ENCODE results near the gene PEX6. TPM values are rescaled to one million over a fixed set of nuclear protein-coding genes. Genes with fewer than 3 reads are reported as not detected.

The PEX6 gene
- total RNA-seq, 2 experiments from 2014 or later: 23.8 to 24.7 TPM

DNA sequence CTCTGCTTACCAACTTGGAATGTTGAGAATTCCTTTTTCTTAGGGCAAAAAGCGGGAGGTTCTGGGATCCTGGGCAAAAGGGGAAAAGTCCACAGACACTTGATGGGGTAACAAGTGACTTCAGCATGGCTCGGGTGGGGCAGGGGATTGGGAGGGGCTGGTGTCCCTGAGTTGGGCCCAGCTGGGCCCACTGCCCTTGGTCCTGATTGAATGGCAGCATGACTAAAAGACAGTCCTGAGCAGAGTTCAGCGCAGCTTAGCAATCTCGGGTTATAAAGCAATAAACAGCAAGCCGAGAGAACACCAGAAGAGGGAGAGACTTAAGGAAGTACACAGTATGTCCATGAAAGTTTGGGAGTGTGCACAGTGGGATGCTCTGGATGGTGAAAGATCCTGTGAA is 10.9 kb upstream of the PEX6 start:
- TF ChIP-seq, protein P1, sequence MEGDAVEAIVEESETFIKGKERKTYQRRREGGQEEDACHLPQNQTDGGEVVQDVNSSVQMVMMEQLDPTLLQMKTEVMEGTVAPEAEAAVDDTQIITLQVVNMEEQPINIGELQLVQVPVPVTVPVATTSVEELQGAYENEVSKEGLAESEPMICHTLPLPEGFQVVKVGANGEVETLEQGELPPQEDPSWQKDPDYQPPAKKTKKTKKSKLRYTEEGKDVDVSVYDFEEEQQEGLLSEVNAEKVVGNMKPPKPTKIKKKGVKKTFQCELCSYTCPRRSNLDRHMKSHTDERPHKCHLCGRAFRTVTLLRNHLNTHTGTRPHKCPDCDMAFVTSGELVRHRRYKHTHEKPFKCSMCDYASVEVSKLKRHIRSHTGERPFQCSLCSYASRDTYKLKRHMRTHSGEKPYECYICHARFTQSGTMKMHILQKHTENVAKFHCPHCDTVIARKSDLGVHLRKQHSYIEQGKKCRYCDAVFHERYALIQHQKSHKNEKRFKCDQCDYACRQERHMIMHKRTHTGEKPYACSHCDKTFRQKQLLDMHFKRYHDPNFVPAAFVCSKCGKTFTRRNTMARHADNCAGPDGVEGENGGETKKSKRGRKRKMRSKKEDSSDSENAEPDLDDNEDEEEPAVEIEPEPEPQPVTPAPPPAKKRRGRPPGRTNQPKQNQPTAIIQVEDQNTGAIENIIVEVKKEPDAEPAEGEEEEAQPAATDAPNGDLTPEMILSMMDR (conservative IDR thresholded peaks at IDR 0.05; ENCODE audit: low read length): no peak
- no peak for TF ChIP-seq EZH2phosphoT487 (IDR thresholded peaks at IDR 0.05; ENCODE audit: borderline replicate concordance, low read depth, low read length)
- H3K4me3 ChIP-seq (ENCODE audit: low read depth, low read length, poor library complexity, severe bottlenecking): no peak overlapping the region
- H4K20me1 ChIP-seq (ENCODE audit: insufficient read depth, low read length): no peaks in the 10 kb centered on the region
- no peak overlapping the region for H3K4me2 ChIP-seq (ENCODE audit: low read length)
- H3K9me3 ChIP-seq (ENCODE audit: low read length): no peaks in the 10 kb centered on the region
- intact Hi-C loops (cut with micrococcal nuclease; ENCODE audit: unreplicated experiment): no loop called here
- H3K79me2 ChIP-seq (ENCODE audit: insufficient read depth, low read depth, low read length): peaks cover 7% of the 10 kb centered on the region; the same call in 1 of the 2 replicates
- no peak for DNase-seq (ENCODE audit: low spot score)
- no peak overlapping the region for H2AFZ ChIP-seq (ENCODE audit: low read length)
- CTCF ChIA-PET (ENCODE audit: unreplicated experiment): no interaction called here
- H3K9me2 ChIP-seq (ENCODE audit: insufficient read depth, low read length): no peaks in the 10 kb centered on the region
- peaks cover 20% of the 10 kb centered on the region; the same call in 1 of the 2 replicates for H3K36me3 ChIP-seq (ENCODE audit: insufficient read depth, low read length)
- no TSS peak for BruUV-seq (replicated peaks)
- peaks cover 10% of the 10 kb centered on the region for H3K4me1 ChIP-seq (ENCODE audit: insufficient read depth, low read length, poor library complexity, severe bottlenecking)
- no peak overlapping the region for H3K27ac ChIP-seq (ENCODE audit: low read depth, low read length, poor library complexity, severe bottlenecking)
- POLR2A ChIA-PET: interaction anchor here (0.7 kb wide), 1 partner anchor 742 kb away, joined by 4 read pairs; no protein-coding TSS in a partner anchor

DNA sequence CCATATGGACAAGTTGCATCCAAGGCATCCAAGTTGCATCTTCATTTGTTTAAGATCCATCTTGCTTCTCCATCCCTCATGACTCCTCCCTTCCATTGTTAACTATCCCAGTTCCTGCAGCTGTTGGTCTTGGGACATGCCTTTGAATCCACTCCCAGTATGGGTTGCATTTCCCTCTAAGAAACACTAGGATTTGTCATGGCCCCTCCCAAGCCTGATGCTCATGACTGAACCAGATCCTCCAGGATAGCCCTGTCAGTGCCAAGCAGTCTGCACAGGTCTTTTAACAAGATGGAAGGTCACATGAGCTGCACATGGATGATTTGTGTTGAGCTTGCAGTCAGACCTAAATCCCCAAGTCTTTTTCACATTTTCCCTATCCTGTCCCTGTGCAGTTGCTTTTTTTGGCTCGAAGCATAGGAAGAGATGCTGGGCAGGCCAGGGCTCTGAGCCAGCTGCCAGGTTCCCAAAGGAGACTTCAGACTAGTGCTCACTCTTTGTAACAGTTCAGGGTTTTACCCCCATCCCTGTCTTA is 9.6 kb upstream of the PEX6 start:
- ChIA-PET POLR2A (interaction anchor here (1.6 kb wide), 1 partner anchor 24 kb away, joined by 3 read pairs; no protein-coding TSS in a partner anchor), CTCF (ENCODE audit: unreplicated experiment) (interaction anchor here (0.9 kb wide), 1 partner anchor 183 kb away, joined by 3 read pairs; no protein-coding TSS in a partner anchor)
- peaks cover 7% of the 10 kb centered on the region; the same call in 1 of the 2 replicates for H3K79me2 ChIP-seq (ENCODE audit: insufficient read depth, low read depth, low read length)

More for the DNA sequence above, 9.6 kb upstream of the PEX6 start:
- no peaks in the 10 kb centered on the region for H3K9me3 ChIP-seq (ENCODE audit: low read length)
- DNase-seq (ENCODE audit: low spot score): no peak
- H3K36me3 ChIP-seq (ENCODE audit: insufficient read depth, low read length): peaks cover 20% of the 10 kb centered on the region; the same call in 1 of the 2 replicates
- no peaks in the 10 kb centered on the region for H4K20me1 ChIP-seq (ENCODE audit: insufficient read depth, low read length)
- TF ChIP-seq EZH2phosphoT487 (IDR thresholded peaks at IDR 0.05; ENCODE audit: borderline replicate concordance, low read depth, low read length): no peak
- TF ChIP-seq, protein P1 (conservative IDR thresholded peaks at IDR 0.05; ENCODE audit: low read length): no peak
- peaks cover 15% of the 10 kb centered on the region for H3K4me1 ChIP-seq (ENCODE audit: insufficient read depth, low read length, poor library complexity, severe bottlenecking)
- no peak overlapping the region for H2AFZ ChIP-seq (ENCODE audit: low read length)
- H3K4me2 ChIP-seq (ENCODE audit: low read length): no peak overlapping the region
- H3K4me3 ChIP-seq (ENCODE audit: low read depth, low read length, poor library complexity, severe bottlenecking): no peak overlapping the region
- BruUV-seq (replicated peaks): no TSS peak
- no peak overlapping the region for H3K27ac ChIP-seq (ENCODE audit: low read depth, low read length, poor library complexity, severe bottlenecking)
- no peaks in the 10 kb centered on the region for H3K9me2 ChIP-seq (ENCODE audit: insufficient read depth, low read length)
- intact Hi-C loops (cut with micrococcal nuclease; ENCODE audit: unreplicated experiment): no loop called here
